WI38 (cell line): ENCODE measurements around the gene STK39.

ENCODE experiments used
- H3K4me3 ChIP-seq: 2 replicates; pipeline ENCODE4 v1.5.1; 2011; ENCODE audit warnings: low read depth, mild to moderate bottlenecking, control low read depth, low read length
- CTCF ChIP-seq: IDR thresholded peaks from 2 replicates; pipeline ENCODE4 v1.5.1; 2012; ENCODE audit warnings: low read depth, mild to moderate bottlenecking, control low read depth, low read length

Gene STK39

GRCh38 chr2:168210216-168210894 is 37.0 kb downstream of the STK39 start:
- TF ChIP-seq CTCF, result no peak
- H3K4me3 ChIP-seq, result peak overlapping the region; percentile 42; the same call in 1 of the 2 replicates

- no peak overlapping the region for H3K4me3 ChIP-seq
- TF ChIP-seq CTCF, result no peak
Measured at GRCh38 chr2:168208652-168209051, 38.7 kb downstream of the STK39 start.

- TF ChIP-seq CTCF, result no peak
- no peak overlapping the region for H3K4me3 ChIP-seq
Measured at GRCh38 chr2:168207851-168208250, 39.5 kb downstream of the STK39 start.

GRCh38 chr2:168203762-168204693 is 43.4 kb downstream of the STK39 start:
- no peak overlapping the region for H3K4me3 ChIP-seq
- TF ChIP-seq CTCF, result no peak

GRCh38 chr2:168201584-168202116 is 45.7 kb downstream of the STK39 start:
- no peak overlapping the region for H3K4me3 ChIP-seq
- TF ChIP-seq CTCF, result no peak

- TF ChIP-seq CTCF, result no peak
- H3K4me3 ChIP-seq, result no peak overlapping the region
Measured at GRCh38 chr2:168200930-168201583, 46.3 kb downstream of the STK39 start.
